HepG2 (cell line): ENCODE data around the gene ABHD10. TPM values are rescaled to one million over a fixed set of nuclear protein-coding genes. Genes with fewer than 3 reads are reported as not detected.

Experiments used
- ATAC-seq: fragments of 200-7000 bp; cut with Tn5 transposase; 3 replicates; pipeline ENCODE4 v1.9.1; 2020; ENCODE audit warnings: mild to moderate bottlenecking, moderate library complexity
- BruUV-seq: library from RNA; stranded (reverse); fragments of 400-500 nt; replicated peaks from 2 replicates; lab custom pipeline; 2021; lab: Mats Ljungman, UMichigan
- CTCF ChIA-PET: fragments of 300-600 bp; formaldehyde crosslinking; extraction: SDS; loops from one replicate; lab custom pipeline; 2021; ENCODE audit warnings: low total read pairs, inconsistent platforms, low intra/inter-chr PET ratio; lab: Yijun Ruan, JAX
- POLR2A ChIA-PET: fragments of 350-600 bp; sonication (Branson Sonifier 250); formaldehyde crosslinking; loops from one replicate; lab custom pipeline; 2020; ENCODE audit warnings: antibody characterized with exemption, inconsistent platforms; lab: Yijun Ruan, JAX
- DNase-seq: peaks from one replicate; pipeline ENCODE4 v3.0.0-alpha.2; 2015; ENCODE audit warnings: low spot score
- FAIRE-seq: peaks from 3 replicates; lab custom pipeline; 2011; peaks lifted over from hg19 to GRCh38; lab: Jason Lieb, UNC
- H2AFZ ChIP-seq: one replicate; pipeline ENCODE4 v1.6.1; 2011; ENCODE audit warnings: low read length, inconsistent platforms
- H3K27ac ChIP-seq: fragments of 300-600 bp; 3 replicates; pipeline ENCODE4 v1.8.0; 2011; ENCODE audit warnings: mixed run types, mild to moderate bottlenecking, mixed read lengths, low read length, inconsistent platforms; ENCODE audit not compliant: insufficient read depth; ENCODE audit errors: extremely low read length
- H3K27me3 ChIP-seq, 2 experiments: fragments of 200-600 bp in 1 of 2; 2 replicates in 1 of 2; 3 replicates in 1 of 2; pipeline versions ENCODE4 v1.6.0 to v1.8.0; 2011; ENCODE audit warnings: low read length in 2 of 2, mild to moderate bottlenecking in 2 of 2, moderate library complexity in 2 of 2, inconsistent platforms in 1 of 2; ENCODE audit not compliant: insufficient read depth in 2 of 2, control insufficient read depth in 1 of 2
- H3K36me3 ChIP-seq, 2 experiments: fragments of 200-600 bp in 1 of 2; replicated peaks in 1 of 2; 2 replicates in 1 of 2; 3 replicates in 1 of 2; pipeline versions ENCODE4 v1.5.1 to v1.8.0; 2011; ENCODE audit warnings: low read length in 2 of 2, inconsistent platforms in 1 of 2; ENCODE audit not compliant: insufficient read depth in 2 of 2, control insufficient read depth in 1 of 2
- H3K4me1 ChIP-seq: 2 replicates; pipeline ENCODE4 v1.5.1; 2012; ENCODE audit warnings: low read length, inconsistent platforms; ENCODE audit not compliant: insufficient read depth
- H3K4me2 ChIP-seq: 2 replicates; pipeline ENCODE4 v1.6.0; 2011; ENCODE audit warnings: low read depth, low read length, inconsistent platforms
- H3K4me3 ChIP-seq, 3 experiments: fragments of 200-600 bp in 1 of 3; sonication (generic), shearing (Covaris generic) in 1 of 3; replicated peaks in 1 of 3; 2 replicates each; pipeline ENCODE4 v1.5.1; 2011 to 2016; ENCODE audit warnings: low read length in 3 of 3, inconsistent platforms in 2 of 3, low read depth in 2 of 3, mild to moderate bottlenecking in 2 of 3, control low read depth in 1 of 3, mixed read lengths in 1 of 3; ENCODE audit not compliant: insufficient read depth in 1 of 3
- H3K79me2 ChIP-seq: one replicate; pipeline ENCODE4 v1.6.1; 2011; ENCODE audit warnings: low read length, inconsistent platforms; ENCODE audit not compliant: insufficient read depth
- H3K9ac ChIP-seq: 2 replicates; pipeline ENCODE4 v1.6.0; 2011; ENCODE audit warnings: mild to moderate bottlenecking, low read depth, low read length, inconsistent platforms; ENCODE audit not compliant: insufficient read depth
- H3K9me3 ChIP-seq: 2 replicates; pipeline ENCODE4 v1.5.1; 2012; ENCODE audit warnings: mild to moderate bottlenecking, low read length
- H4K20me1 ChIP-seq: 2 replicates; pipeline ENCODE4 v1.6.0; 2011; ENCODE audit warnings: inconsistent platforms, mild to moderate bottlenecking, low read length, moderate library complexity; ENCODE audit not compliant: insufficient read depth
- ARHGAP35 ChIP-seq: sonication (generic); formaldehyde crosslinking; IDR thresholded peaks from 2 replicates; pipeline ENCODE4 v1.9.0; 2022; ENCODE audit warnings: mild to moderate bottlenecking, inconsistent platforms, moderate library complexity, missing genetic modification reagents, borderline replicate concordance
- CCDC6 ChIP-seq: sonication (generic); formaldehyde crosslinking; IDR thresholded peaks from 2 replicates; pipeline ENCODE4 v1.8.1; 2022; ENCODE audit warnings: mild to moderate bottlenecking, missing genetic modification reagents, moderate library complexity
- FOXO1 ChIP-seq: sonication (generic); formaldehyde crosslinking; IDR thresholded peaks from 2 replicates; pipeline ENCODE4 v1.4.0; 2020; ENCODE audit warnings: missing genetic modification reagents
- HMGA1 ChIP-seq: sonication (generic); formaldehyde crosslinking; conservative IDR thresholded peaks from 2 replicates; pipeline ENCODE4 v1.4.0; 2020; ENCODE audit warnings: missing genetic modification reagents
- MEF2D ChIP-seq: sonication (generic); formaldehyde crosslinking; IDR thresholded peaks from 2 replicates; pipeline ENCODE4 v1.5.1; 2020; ENCODE audit warnings: mild to moderate bottlenecking, missing genetic modification reagents
- MIER3 ChIP-seq: IDR thresholded peaks from 2 replicates; pipeline ENCODE4 v1.6.1; 2016; ENCODE audit warnings: missing compliant biosample characterization, borderline replicate concordance
- MYNN ChIP-seq: sonication (generic); formaldehyde crosslinking; IDR thresholded peaks from 2 replicates; pipeline ENCODE4 v1.4.0; 2020; ENCODE audit warnings: mild to moderate bottlenecking, low read depth, missing genetic modification reagents
- NKX3-1 ChIP-seq: sonication (generic); formaldehyde crosslinking; IDR thresholded peaks from 2 replicates; pipeline ENCODE4 v1.5.0; 2020; ENCODE audit warnings: missing genetic modification reagents
- ZMAT3 ChIP-seq: sonication (generic); formaldehyde crosslinking; conservative IDR thresholded peaks from 2 replicates; pipeline ENCODE4 v1.7.0; 2021; ENCODE audit warnings: missing genetic modification reagents
- ZNF17 ChIP-seq: sonication (generic); formaldehyde crosslinking; IDR thresholded peaks from 2 replicates; pipeline ENCODE4 v1.5.0; 2020; ENCODE audit warnings: mild to moderate bottlenecking, missing genetic modification reagents
- ZNF460 ChIP-seq: sonication (generic); formaldehyde crosslinking; IDR thresholded peaks from 2 replicates; pipeline ENCODE4 v1.5.1; 2020; ENCODE audit warnings: missing genetic modification reagents, mild to moderate bottlenecking, borderline replicate concordance
- ZNF777 ChIP-seq: sonication (generic); formaldehyde crosslinking; IDR thresholded peaks from 2 replicates; pipeline ENCODE4 v1.4.0; 2020; ENCODE audit warnings: missing genetic modification reagents
- WGBS: methylation state at CpG from one replicate; pipeline ENCODE4 v1.1.6; 2017; ENCODE audit warnings: low lambda C conversion rate; 5-methylcytosine and 5-hydroxymethylcytosine counted together
- in situ Hi-C: cut with HindIII; loops from 2 replicates; pipeline ENCODE4 v1.10.0; 2017; ENCODE audit warnings: low pct_unique_long_range_greater_than_20kb; ENCODE audit not compliant: extremely low pct_ligation_motif_present
- intact Hi-C: fragments of 100-400 bp; cut with micrococcal nuclease; formaldehyde crosslinking; loops from one replicate; pipeline ENCODE4 v1.10.0; 2022; ENCODE audit not compliant: unreplicated experiment
- polyA plus RNA-seq, 8 experiments: library from polyadenylated mRNA; depleted of rRNA in 3 of 8; stranded (reverse) in 7 of 8; unstranded in 1 of 8; fragments of >200 nt; fragmentation: Illumina TruSeq in 4 of 8; extraction: Trizol in 4 of 8; gene quantifications; 2 replicates each; pipeline versions ENCODE4 v1.2.1 to v1.2.3, GENCODE V29; 2011 to 2016; ENCODE audit warnings: low read depth in 4 of 8, missing spikeins in 1 of 8, mixed read lengths in 1 of 8; ENCODE audit not compliant: insufficient read depth in 1 of 8
- total RNA-seq, 5 experiments: library from RNA; depleted of rRNA; stranded (reverse); fragments of >200 nt; fragmentation: Illumina TruSeq; extraction: Trizol; gene quantifications; 2 replicates each; pipeline ENCODE4 v1.2.3, GENCODE V29; 2016; ENCODE audit warnings: low read depth in 1 of 5
- TF ChIP-seq, protein P1 (sequence below): IDR thresholded peaks from 2 replicates; pipeline ENCODE4 v1.6.1; 2016
- TF ChIP-seq, protein P2 (sequence below): sonication (generic); formaldehyde crosslinking; IDR thresholded peaks from 2 replicates; pipeline ENCODE4 v1.8.0; 2022; ENCODE audit warnings: missing genetic modification reagents, low read depth, mild to moderate bottlenecking, borderline replicate concordance

ABHD10 gene
- total and polyA plus RNA-seq, 2 of the 13 experiments (the other 11 are each of a cell fraction or from before 2014, with no cell fraction given): 22.8 to 50.2 TPM

DNA sequence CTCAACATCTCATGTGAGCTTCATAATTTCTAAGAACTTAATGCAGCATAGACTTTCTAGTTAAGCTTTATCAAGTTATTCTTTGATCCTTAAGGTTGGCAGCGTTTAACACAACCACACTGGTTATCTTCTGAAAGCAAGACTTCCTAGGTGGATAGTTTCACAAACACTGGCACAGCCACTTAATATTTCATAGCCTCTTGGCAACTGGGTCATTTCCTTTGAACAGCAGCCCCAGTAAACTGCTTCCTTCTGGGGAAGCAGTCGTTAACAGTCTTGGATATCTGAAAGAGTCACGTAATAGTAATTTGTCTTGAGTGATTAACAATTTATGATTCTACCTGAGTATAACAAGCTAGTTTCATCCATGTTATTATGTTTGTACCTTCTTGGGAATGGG, 45.9 kb upstream of the ABHD10 start:
- intact Hi-C loops (no loop called here), in situ Hi-C loops (no loop called here)
- TF ChIP-seq CCDC6 (no peak), MYNN (CRISPR knock-in tag) (no peak), ZMAT3 (CRISPR knock-in tag) (no peak), ZNF777 (CRISPR knock-in tag) (no peak), HMGA1 (CRISPR knock-in tag) (no peak), MIER3 (CRISPR knock-in tag) (no peak), FOXO1 (CRISPR knock-in tag) (no peak), ZNF17 (no peak), MEF2D (CRISPR knock-in tag) (no peak), NKX3-1 (CRISPR knock-in tag) (no peak), ARHGAP35 (CRISPR knock-in tag) (no peak), ZNF460 (CRISPR knock-in tag) (no peak)
- TF ChIP-seq, protein P1, sequence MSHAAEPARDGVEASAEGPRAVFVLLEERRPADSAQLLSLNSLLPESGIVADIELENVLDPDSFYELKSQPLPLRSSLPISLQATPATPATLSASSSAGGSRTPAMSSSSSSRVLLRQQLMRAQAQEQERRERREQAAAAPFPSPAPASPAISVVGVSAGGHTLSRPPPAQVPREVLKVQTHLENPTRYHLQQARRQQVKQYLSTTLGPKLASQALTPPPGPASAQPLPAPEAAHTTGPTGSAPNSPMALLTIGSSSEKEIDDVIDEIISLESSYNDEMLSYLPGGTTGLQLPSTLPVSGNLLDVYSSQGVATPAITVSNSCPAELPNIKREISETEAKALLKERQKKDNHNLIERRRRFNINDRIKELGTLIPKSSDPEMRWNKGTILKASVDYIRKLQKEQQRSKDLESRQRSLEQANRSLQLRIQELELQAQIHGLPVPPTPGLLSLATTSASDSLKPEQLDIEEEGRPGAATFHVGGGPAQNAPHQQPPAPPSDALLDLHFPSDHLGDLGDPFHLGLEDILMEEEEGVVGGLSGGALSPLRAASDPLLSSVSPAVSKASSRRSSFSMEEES (CRISPR knock-in tag): no peak
- TF ChIP-seq, protein P2, sequence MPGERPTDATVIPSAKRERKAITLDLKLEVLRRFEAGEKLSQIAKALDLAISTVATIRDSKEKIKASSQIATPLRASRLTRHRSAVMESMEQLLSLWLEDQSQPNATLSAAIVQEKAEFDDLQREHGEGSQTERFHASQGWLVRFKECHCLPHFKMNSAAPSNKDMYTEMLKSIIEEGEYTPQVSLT (CRISPR knock-in tag): no peak
- Histone ChIP-seq H3K4me2 (no peak overlapping the region), H3K79me2 (no peaks in the 10 kb centered on the region), H2AFZ (no peak overlapping the region), H4K20me1 (no peaks in the 10 kb centered on the region), H3K27me3 (no peaks in the 10 kb centered on the region), H3K27ac (no peak overlapping the region), H3K4me3 (no peak overlapping the region), H3K9ac (no peak overlapping the region), H3K4me1 (no peaks in the 10 kb centered on the region), H3K36me3 (no peaks in the 10 kb centered on the region; a peak in 3 of 5 replicates), H3K9me3 (no peaks in the 10 kb centered on the region)
- DNase-seq: no peak
- WGBS: 96% methylated on average over 3 of the region's 3 CpGs
- no TSS peak for BruUV-seq
- FAIRE-seq: no peak
- no peak for ATAC-seq
- ChIA-PET POLR2A (no interaction called here), CTCF (no interaction called here)
